NCI-H1417 (cell line): ENCODE measurements around the gene ANKRD42.
A peak's percentile ranks its signal among the peaks of the same experiment; 100 is the strongest.

Source experiments
- DNase-seq, 3 experiments: peaks; one replicate each; lab custom pipeline; 2025; lab: John Stamatoyannopoulos, UW

Gene ANKRD42

DNA sequence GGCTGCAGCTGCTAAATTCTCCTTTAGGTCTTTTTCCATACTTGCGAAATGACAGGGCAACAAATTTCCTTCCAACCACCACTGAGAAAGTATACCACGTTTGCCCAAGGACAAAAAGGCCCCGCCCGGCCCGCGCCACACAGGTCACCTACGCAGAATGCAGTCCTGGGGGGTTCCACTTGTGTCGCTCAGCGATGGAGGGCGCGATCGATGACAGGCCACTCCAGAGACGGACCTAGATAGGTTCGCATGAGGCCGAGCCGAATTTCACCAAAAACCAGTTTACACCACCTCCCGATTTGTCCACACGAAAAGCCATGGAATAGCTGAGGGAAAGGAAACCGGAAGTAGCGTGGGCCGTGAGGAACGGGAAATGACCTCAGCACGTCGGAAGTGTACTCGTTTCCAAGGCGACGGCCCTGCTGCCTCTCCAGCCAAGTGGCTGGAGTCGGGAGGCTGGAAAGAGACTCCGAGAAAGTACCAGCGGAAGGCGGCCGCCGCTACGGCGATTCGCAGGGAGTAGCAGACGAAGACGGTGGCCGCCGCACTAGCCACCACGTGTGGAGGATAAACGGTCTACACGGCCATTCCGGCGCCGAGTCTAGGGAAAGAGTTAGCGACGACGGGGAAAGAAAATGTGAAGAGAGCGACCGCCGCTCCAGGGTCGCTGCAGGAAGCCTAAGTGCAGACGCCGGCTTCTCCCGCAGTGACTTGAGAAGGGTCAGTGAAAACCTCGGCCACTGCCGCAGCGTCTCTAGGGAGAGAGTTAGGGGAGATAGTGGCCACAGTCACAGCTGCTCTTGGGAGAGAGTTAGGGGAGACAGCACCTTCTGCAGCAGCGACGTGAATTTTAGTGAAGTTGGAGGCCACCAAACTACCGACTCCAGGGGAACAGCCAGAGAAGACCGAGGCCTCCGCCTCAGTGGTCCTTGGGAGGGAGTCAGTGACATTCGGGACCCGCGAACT lies at the start of gene ANKRD42:
Gene ANKRD42, plus strand, starts transcription at position 398 of the 966 bp plus-strand sequence. CDS start 959 bp downstream, outside the sequence.
- peak; percentile 93 to 98 (median 94) for DNase-seq

GRCh38 chr11:83147895-83148294 lies 45.6 kb upstream of the ANKRD42 start:
- no peak for DNase-seq

DNA sequence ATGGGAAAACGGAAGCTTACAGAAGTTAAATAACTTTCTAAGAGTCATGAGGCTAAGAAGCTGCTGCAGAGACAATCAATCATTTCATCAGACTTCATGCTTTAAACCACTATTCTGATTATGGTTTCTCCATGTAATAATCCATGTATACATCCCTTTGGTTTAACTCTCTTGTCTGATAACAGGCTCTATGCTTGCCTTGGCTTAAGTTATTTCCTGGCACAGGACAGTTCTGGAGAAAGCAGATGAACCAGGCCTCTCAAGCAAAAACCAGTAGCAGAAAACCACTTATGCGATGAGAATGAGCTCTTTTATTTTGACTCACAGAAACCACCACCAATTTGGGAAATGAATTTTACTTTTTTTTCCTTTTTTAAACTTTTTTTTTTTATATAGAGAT lies 43.1 kb upstream of the ANKRD42 start:
- DNase-seq: no peak

DNA sequence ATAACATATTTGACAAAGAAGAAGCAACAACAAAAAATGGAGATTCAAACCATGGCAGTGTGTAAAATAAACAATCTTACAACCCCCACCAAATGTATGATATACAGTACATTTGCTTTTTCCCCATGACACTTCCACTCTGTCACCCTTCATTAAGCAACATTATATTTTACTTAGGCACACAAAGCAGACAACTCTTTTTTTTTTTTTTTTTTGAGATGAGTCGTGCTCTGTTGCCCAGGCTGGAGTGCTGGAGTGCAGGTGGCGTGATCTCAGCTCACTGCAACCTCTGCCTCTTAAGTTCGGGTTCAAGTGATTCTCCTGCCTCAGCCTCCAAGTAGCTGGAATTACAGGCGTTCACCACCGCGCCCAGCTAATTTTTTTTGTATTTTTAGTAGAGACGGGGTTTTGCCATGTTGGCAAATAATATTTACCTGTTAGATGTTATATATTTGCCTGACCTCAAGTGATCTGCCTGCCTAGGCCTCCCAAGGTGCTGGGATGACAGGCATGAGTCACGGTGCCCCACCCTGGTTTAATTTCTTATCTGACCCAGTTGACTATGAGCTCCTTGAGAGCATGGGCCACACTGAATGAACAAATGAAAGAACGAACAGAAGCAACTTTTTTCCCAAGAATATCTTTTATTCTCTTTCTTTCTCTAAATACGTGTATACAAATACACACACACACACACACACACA lies 42.1 kb upstream of the ANKRD42 start:
- DNase-seq: peak in 1 of 3 experiments; percentile 20

DNA sequence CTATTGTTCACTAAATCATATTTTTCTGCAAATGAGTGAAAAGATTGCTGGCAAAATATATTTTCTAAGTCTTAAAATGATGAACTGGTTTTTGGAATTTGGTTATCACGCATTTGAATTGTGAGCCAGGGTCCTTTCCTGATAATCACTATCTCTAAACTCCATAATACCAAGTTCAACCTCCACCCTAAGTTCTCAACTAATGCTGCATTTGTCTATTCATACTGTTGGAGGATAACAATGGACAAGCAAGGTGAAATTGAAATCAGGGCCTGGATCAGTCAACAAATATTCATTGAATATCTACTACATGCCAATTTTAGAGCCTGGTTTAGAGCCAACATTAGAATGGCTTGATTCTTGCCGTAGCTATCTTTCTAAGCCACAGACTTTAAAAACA lies 41.2 kb upstream of the ANKRD42 start:
- no peak for DNase-seq

- DNase-seq: no peak
Measured at GRCh38 chr11:83153764-83154163, 39.7 kb upstream of the ANKRD42 start.

- peak; percentile 98 to 100 (median 99) for DNase-seq
Measured at GRCh38 chr11:83156144-83156995, 37.1 kb upstream of the ANKRD42 start.

DNA sequence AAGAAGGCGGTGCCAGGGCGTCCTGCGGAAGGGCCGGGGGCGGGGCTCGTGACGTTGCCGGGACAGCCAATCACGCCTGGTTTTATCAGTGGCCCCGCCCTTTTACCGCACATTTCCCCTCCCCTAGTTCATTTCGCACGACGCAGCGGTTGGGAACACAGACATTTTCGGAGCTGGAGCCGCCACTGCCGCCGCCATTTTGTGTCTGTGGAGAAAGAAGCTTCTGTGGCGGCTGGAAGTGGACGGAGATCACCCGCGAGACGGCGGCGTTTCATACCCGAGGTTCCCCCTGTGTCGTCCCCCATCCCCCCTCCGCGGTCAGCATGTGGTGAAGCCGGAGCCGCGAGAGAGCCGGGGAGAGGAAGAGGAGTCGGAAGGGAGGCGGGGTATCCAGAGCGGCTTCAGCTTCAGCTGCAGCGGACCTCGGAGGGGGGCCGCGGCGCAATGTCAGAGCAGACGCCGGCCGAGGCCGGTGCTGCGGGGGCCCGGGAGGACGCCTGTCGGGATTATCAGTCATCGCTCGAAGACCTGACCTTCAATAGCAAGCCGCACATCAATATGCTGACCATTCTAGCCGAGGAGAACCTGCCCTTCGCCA lies 36.4 kb upstream of the ANKRD42 start, which contains the start of gene PCF11:
Gene PCF11, plus strand, starts transcription at position 136 of the 598 bp plus-strand sequence. Its CDS starts 309 bp downstream, at position 445.
- DNase-seq: no peak

DNA sequence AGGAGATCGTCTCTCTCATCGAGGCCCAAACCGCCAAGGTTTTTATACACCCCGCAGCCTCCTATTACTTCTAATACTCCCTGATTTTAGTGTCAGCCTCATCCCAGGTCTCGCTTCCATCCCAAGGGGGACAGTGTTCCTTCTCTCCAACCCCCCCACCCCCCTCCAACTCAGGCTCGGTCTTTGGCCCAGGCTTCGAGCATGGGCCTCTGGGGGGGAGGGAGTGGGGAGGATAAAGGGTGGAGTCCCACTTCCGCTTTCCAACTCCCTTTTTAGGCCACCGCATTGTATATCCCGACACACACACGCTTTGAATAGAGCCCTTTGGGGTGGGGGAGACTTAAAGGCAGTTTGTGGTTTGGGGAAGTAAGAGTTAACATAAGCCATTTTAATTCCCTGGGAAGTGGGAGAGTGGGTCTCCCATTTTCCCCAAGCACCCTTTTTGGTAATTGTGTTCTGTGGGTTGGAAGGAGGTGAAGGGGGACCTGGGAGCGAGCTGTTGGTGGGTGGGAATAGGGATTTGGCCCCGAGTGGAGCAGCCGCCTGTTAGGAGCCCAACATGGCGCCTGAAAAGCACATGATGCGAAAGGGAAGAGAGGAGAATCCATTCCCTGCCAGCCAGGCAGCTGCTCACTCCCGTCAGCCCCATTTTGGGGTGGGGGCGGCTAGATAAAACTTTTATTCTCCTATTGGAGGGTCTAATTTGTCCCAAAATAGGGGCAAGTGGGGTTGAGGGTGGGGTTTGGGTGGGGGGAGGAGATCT lies 35.7 kb upstream of the ANKRD42 start:
- peak; percentile 21 to 77 (median 72) for DNase-seq

DNA sequence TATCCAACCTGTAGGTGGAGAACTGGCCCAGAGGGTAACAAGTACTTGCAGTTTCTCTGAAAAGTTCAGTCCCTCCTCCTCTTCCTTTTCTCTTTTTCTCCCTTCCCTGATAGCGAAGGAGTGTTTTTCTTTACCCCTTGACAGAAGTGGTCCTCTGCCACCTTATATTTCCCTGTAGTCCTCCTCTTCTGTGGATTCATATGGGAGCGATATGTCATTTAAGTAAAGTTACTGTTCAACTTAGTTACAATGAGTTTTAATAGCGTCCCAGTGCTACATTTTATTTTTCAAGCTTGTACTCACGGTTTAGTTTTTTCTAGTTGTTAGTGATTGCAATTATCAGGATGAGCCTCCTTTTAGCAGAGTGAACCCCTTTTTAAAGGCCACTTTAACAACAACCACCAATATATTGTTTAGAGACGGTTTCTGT lies 35.1 kb upstream of the ANKRD42 start:
- peak in 1 of 3 experiments; percentile 62 for DNase-seq

- DNase-seq: no peak
Measured at GRCh38 chr11:83158965-83159901, 34.3 kb upstream of the ANKRD42 start.

DNA sequence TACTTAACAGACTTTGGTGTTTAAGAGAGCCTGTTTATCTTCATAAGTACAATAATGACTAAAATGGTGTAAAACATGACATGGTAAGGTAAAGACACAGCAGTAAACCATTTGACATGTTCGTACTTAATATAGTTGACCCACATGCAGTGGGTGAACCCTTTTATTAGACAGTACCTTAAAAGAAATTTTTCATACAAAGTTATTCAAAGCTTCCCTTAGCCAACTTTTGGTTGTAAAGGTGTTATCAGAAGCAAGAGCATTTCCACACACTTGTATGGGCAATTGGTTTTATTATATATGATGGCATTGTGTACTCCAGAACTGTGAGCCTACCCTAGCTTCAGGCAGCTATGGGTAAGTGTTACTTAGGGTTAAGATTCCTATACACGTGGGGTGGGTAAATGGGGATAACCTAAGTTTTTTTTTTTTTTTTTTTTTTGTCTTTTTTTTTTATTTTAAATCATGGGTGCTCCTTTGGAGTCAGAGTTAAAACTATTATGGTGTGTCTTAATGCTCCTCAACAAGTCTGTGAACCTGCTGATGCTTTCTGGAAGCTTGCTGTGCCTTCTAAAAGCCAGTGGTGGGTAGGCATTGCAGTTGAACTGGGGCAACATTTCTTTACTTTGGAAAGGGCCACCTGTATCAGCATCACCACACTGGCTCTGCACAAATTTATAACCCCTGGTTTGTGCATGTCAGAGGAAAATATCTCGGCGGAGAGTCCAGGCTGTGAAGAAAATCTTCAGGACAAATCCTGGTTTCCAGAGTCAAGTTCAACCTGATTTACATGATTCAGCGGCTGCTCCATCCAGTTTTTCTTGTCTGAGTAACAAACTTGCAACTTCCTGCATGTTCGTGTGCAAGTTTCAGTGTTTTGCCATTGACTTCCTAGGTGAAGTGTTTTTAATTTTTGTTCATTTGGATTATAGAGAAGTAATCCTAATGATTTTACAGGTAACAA lies 33.3 kb upstream of the ANKRD42 start:
- peak in 1 of 3 experiments; percentile 41 for DNase-seq

DNA sequence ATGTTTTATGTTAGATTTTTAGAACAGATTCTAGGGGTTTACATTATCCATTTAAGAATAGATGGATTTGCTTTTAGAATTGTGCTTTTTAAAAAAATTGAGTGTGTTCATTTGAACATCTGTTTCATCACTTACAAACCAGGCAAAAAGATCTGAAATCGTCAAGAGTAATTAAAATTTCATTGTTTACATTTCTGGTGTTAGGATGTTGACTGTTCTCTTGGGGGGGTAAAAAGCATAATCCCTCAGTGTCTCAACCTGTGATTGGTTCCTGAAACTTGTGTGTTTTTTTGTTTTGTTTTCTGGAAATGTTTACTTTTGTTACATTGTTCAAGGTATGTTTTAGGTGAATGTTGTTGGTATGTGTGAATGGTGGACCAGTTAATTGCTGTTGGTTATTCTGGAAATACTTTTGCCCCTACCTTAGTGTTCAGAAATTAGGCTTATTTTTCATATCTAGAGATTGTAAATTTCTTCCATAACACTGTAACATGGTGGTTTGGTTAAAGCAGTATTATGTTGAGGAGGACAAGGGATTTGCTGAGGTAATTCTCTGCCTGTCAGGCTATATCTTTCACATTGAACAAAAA lies 31.8 kb upstream of the ANKRD42 start:
- peak in 1 of 3 experiments; percentile 38 for DNase-seq

- no peak for DNase-seq
Measured at GRCh38 chr11:83162377-83162776, 31.1 kb upstream of the ANKRD42 start.

DNA sequence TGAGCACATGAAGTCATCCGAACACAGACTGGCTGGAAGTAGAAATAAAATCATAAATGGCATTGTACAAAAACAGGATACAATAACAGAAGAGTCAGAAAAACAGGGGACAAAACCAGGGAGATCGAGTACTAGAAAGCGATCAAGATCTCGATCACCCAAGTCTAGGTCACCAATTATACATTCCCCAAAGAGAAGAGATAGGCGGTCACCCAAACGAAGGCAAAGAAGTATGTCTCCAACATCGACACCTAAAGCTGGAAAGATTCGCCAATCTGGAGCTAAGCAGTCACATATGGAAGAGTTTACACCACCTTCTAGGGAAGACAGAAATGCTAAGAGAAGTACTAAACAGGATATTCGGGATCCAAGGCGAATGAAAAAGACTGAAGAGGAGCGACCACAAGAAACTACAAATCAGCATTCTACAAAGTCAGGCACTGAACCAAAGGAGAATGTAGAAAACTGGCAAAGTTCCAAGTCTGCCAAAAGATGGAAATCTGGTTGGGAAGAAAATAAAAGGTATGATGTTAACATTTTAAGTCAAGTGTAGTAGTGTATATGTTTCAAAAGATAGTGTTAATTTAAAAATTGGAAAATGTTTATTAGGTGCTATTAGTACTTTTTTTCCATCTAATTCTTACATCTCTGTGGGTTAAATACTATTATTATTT lies 27.2 kb upstream of the ANKRD42 start:
- DNase-seq: no peak

GRCh38 chr11:83168756-83169155 lies 24.8 kb upstream of the ANKRD42 start:
- no peak for DNase-seq

GRCh38 chr11:83170865-83171264 lies 22.6 kb upstream of the ANKRD42 start:
- no peak for DNase-seq
